Measurements from ENCODE around the gene CD300LD.
"Not testable (repeated sequence)": the region's sequence is repeated elsewhere in the genome, so short reads cannot be mapped to it uniquely, and the experiment has no call there.

Gene CD300LD

DNA sequence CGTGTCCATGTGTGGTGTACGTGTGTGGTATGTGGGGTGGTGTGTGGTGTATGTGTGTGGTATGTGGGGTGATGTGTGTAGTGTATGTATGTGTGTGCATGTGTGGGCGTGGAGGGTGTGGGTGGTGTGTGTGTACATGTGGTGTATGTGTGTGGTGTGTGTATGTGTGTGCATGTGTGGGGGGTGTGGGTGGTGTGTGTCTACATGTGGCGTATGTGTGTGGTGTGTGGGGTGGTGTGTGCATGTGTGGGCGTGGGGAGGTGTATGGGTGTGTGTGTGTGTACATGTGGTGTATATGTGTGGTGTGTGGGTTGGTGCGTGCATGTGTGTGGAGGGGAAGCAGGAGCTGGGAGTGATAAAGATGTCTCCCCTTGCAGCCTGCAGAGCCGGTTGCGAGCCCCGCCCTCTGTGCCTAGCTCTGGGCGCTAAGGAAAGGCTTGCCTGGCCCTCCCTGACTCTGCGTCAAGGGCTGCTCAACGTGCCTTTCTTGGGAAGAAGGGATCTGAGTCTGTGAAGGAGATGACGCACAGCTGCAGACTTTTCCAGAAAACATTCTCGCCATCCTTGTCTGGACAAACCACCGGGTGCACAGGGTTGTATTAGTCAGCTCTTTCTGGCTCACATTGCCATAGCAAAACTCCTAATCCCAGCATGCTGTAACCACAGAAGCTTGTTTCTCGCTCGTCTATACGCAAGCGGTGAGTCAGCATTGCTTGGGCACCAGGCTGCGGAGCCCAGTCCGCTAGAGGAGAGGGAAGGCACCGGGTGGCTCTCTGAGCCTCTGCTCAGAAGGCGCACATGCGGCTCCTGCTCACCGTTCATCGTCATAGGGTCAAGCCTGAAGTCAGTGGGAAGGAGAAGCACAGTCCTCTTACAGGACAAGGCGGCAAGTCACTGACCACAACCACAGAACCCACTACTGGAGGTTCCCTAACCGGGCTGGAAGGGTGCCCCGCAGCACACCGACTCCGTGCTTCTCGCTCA is 22.8 kb downstream of the CD300LD start:
- DNase-seq = peak; percentile 14

DNA sequence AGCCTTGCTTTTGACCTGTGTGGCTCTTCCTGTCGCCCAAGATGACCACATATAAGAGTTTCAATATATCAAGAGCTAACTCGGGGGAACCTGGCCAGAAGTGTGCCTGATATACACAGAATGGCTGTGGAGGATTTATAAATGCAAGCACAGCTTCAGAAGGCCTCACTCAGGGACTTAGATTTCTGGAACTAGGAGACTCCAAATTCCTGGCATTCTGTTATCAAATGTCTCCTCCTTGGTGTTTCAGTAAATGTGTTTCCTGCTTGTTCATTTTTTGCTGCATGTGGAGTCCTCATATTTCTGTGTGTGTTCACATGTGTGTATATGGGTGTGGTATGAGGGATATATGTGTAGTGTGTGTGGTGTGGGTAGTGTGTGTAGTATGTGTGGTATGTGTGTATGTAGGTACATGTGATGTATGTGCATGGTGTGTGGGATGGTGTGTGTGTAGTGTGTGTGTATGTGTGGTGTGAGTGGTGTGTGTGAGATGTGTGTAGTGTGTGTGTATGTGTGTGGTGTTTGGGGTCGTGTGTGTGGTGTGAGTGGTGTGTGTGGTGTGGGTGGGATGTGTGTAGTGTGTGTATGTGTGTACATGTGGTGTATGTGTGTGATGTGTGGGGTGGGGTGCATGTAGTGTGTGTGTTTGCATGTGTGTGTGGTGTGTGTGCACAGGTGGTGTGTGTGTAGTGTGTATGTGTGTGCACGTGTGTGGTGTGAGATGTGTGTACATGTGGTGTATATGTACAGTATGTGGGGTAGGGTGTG is 23.8 kb downstream of the CD300LD start:
- DNase-seq = no peak

DNA sequence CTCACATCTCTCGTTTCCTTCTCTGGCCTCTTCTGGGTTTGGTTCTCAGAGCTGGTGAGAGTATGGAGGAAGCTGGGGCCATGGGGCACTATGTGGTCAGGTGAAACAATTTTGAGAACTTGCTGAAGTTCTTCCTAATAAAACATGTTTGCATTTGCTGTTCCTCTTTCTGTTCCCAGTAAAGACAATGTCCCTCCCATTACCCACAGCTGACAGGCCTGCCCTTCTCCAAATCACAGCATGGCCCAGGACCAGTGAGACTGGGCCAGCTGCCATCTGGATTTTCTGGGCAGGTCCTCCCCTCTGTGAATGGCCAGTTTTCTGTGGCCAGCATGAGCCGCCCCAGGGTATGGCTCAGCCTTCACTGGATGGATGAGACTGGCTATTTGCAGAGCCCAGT is 24.7 kb downstream of the CD300LD start, which contains the start of gene CD300H:
Gene CD300H (minus strand): TSS at position 113 of the 400 bp plus-strand sequence.
- DNase-seq = no peak

DNA sequence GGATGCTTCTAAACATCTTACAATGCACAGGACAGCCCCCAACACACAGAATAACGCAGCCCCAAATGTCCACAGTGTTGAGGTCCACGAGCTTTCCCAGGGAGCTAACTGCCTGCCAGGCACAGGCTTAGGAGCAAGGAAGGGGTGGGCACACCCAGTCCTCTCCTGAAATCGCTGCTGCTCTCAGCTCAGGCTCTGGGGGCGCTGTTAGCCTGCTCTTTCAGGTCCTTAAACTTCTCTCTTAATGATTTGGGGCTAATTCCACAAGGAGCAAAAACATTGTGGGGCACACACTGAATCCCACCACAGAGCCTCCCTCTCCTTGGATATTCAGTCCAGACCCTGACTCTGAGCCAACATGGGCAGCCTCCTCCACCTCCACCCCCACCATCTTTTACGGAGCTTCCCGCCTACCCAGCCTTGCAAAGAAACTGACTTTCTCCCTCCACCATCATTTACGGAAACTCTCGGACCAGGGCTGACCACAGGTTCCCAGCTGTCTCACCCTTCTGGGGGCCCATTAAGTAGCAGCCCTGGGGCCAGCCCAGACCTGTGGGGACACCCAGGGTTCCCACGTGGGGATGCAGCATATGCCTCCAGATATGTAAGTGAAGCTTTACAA is 25.8 kb downstream of the CD300LD start:
- peak; percentile 17 for DNase-seq

DNA sequence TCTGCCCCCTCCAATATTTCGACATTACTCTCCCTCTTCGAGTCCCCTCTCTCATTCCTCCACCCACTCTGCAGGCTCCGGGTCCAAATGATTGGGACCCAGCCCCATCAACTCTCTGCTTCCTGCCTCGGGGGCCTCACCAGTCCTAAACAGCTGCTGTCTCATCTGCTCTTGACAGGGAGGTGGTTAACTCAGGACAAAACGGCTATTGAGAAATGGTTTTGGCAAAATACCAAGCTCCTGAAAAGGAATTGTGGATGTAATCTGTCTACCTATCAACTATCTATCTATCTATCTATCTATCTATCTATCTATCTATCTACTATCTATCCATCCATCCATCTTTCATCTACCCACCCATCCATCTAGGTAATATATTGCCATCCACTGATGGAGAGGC is 27.0 kb downstream of the CD300LD start:
- no peak for DNase-seq

DNA sequence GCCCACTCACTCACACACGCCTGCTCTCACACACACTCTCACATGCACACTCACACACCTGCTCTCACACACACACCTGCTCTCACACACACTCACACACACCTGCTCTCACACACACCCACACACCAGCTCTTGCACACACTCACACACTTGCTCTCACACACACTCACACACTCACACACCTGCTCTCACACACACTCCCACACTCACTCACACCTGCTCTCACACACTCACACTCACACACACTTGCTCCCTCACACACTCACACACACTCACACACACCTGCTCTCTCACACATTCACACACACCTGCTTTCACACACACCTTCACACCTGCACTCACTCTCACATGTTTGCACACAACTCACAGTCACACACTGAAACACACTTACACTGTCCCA is 28.7 kb downstream of the CD300LD start:
- DNase-seq = no peak

DNA sequence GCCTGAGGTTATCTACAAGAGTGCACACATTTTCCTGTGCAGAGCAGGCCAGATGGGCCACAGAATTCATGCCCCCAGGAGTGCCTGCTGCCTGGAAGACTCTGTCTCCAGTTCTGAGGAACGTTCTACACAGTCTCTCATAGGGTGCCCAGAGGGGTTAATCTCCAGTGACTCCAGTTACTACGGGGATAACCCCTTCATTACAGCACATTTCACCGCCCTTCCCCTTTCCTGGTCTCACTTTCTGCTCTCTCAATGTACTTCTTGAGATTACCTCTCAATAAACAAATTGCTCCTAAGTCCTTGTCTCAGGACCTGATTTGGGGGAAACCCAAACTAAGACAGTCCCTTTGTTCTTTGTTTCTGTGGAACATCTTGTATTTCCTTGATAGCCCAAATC is 30.5 kb downstream of the CD300LD start:
- no peak for DNase-seq

DNA sequence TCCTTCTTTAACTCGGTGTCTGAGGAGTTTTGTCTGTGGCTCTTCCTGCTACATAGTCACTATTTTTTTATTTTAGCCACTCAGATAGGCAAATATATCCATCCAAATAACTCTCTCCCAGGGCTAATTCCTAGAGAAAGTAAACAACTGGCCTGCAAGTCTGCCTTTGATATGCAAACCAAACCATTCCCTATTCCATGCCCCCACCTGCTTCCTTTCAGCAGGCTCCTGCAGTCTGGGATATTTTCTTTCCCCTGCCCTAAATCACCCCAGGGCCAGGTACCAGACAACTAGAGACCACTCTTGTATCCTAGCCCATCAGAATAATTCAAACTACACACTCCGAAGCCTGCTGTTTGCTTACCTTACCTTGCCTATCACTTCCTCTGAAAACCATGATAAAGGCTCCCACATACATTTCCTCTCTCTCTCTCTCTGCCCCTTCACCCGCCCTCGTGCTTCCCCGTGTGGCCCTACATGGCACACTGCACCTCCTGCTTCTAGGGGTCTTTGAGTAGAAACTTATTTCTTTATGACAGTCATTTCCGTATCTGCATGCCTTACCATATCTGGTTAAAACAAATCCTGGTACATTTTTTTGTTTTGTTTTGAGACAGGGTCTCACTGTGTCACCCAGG is 33.1 kb downstream of the CD300LD start:
- DNase-seq = no peak

DNA sequence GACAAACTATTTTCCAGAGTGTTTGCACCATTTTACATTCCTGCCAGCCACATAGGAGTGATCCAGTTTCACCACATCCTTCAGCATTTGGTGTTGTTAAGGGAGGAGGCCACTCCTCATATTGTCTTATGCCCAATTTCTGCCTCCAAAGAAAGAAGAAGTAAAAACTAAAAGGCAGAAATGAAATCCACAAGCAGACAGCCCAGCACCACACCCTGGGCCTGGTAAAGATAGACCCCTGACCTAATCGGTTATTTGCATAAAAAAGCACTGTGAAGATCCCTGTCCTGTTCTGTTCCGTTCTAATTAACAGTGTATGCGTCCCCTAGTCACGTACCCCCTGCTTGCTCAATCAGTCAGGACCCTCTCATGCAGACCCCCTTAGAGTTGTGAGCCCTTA is 33.7 kb downstream of the CD300LD start:
- DNase-seq = not testable (repeated sequence)

DNA sequence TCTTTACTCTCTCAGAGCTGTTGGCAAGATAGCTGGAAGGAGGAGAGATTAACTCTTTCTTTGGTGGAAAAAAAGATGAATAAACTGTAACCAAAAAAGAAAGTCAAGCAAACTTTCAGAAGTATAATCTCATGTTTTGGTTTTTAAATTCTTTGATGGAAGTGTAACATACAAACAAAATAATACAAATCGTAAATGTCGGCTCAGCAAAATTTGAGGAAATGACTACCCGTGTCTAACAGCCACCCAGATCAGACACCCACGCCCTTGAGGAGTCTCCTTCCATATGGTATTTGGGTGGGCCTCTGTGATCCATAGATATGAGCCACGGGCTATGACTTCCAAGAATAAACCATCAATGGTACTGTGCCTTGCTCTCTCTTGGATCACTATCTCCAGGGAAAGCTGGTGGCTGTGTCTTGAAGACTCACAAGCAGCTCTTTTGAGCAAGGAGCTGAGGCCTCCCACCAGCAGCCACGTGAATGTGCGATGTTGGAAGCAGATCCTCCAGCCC is 36.6 kb downstream of the CD300LD start:
- DNase-seq = no peak

DNA sequence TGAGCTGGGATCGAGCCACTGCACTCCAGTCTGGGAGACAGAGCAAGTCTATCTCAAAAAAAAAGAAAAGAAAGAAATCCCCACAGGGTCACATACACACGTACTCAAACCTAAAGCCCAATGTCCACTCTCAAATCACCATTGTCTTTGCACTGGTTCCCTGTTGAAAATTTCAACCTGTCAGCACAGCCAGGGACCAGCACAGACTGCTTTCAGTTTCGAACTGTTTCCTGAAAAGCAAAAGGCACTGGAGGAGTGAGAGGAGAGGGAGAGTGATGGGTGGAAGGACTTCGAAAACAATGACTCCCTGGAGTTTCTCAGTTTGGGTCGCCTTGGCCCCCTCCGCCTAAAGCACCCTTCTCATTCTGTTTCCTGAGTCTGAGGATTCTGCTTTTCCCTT is 37.2 kb downstream of the CD300LD start:
- DNase-seq = no peak

DNA sequence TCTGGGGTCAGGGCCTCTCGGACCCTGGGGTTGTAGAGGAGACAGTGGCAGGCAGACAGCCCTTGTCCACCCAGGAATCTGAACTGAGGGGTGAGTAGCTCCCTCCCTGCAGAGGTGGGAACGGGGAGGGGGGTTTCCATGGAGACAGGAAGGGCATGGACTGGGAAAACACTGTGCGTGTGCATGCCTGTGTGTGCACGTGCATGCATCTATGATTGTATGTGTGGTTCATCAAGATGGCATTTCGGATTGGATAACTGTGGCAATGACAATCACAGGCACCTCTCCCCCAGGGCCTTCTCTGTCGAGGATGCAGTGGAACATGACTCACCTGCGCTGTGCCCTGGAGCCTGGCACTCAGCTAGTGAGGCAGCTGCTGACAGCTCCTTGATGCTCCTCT is 40.0 kb downstream of the CD300LD start:
- no peak for DNase-seq

DNA sequence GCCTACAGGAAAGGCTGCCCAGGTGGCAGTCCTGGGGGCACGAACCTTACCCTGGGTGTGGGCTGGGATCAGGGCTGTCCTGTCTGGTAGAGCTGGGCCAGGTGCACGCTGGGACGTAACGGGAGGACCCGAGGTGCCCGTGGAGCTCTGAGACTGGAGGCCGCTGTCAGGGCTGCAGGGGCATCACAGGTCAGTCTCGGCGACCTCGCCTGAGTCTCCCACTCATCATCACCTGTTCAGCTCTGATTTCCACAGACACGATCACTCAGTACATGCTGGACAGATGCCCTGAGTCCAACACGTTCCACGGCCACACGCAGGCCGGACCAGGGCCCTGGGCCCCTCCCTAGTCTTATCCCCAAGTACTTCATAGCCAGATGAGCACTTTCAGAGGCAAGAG is 41.5 kb downstream of the CD300LD start:
- DNase-seq = no peak

DNA sequence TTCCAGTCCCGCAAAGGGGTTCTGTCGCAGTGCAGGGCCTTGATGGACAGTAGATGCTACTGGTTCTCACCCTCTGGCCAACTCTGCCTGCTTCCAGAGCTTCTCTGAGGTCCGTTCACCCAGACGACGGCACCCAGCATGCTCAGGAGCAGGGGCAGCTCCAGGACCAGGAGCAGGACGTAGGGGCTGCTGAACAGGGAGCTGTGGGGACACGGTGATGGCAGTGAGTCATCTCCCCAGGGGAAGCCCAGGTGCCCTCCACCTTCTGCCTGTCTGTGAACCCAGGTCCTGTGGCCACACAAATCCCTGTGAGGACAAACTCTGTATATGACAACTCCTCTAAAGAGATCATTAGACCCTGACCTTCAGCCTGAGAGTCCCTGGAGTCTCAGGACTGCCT is 42.7 kb downstream of the CD300LD start:
- no peak for DNase-seq

DNA sequence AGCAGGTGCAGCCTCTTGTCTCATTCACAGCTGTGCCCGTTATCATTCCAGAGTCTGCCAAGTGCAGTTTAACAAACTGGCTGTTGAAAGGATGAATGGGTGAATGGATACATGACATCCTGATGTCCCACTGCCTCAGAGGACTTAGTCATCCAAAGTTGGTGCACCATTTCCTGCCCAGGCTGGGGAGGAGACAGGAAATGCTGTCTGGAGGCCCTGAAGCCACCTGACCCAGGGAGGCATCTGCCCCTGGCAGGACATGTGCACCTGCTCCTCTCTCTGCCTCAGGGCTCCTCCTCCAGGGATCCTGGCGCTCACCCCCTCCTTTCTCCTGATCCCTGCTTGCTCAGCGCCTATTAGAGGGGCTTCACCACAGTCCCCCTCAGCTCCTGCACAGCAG is 44.3 kb downstream of the CD300LD start:
- DNase-seq = no peak

DNA sequence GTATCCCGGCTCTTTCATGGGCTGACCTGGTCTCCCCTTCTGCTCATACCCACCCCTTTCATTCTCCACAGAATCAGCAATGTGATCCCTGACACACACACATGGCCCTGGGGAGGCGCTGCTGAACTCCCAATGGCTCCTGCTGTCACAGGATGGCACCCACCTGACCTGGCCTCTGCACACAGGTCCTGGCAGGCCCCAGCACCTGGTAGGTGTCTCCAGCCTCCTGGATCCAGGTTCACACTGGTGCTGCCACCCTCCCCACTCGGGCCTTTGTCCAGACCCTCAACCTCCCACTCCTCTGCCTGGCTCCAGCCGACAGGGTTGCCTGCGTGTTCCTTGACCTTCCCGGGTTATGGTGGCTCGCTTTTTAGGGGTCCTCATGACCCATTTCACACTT is 44.8 kb downstream of the CD300LD start:
- DNase-seq = no peak

DNA sequence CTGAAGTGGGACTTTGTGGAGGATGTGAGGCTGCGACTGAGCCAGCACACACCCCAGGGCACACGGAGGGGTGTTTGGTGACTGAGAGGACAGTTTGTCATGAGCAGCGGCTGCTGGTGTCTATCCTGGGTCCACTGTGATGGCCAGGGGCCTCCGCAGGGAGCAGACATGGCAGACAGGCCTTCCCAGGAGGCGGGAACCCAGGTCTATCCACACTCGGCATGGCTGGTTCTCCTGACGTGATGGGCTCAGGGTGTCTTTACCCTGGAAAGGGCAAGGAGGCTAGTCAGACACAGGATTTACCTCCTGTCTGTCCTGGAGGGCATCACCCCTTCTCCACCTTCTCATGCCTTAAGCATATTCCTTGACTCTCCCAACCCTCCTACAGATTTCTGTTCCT is 45.5 kb downstream of the CD300LD start:
- DNase-seq = no peak

DNA sequence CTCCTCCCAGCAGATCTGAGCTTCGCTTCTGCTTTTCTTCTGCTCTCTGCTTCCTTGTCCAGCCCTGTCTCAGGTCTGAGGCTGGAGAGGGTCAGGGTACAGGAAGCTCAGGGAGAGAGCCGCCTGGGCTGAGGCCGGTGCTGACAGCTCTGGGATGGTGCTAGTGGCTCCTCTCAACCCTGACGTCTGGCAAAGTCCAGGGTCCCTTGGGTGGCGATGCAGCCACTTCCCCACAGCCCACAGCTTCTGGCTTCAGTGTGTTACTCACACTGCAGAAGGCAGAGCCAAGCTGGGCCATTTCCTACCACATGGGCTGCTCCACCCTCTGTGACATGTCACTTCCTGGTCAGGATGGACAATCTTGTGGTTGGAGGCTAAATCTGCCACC is 46.2 kb downstream of the CD300LD start, which contains the start of gene CD300C:
Gene CD300C (minus strand): TSS at position 273 of the 388 bp plus-strand sequence. CDS start 333 bp downstream, outside the sequence.
- DNase-seq = peak; percentile 17

DNA sequence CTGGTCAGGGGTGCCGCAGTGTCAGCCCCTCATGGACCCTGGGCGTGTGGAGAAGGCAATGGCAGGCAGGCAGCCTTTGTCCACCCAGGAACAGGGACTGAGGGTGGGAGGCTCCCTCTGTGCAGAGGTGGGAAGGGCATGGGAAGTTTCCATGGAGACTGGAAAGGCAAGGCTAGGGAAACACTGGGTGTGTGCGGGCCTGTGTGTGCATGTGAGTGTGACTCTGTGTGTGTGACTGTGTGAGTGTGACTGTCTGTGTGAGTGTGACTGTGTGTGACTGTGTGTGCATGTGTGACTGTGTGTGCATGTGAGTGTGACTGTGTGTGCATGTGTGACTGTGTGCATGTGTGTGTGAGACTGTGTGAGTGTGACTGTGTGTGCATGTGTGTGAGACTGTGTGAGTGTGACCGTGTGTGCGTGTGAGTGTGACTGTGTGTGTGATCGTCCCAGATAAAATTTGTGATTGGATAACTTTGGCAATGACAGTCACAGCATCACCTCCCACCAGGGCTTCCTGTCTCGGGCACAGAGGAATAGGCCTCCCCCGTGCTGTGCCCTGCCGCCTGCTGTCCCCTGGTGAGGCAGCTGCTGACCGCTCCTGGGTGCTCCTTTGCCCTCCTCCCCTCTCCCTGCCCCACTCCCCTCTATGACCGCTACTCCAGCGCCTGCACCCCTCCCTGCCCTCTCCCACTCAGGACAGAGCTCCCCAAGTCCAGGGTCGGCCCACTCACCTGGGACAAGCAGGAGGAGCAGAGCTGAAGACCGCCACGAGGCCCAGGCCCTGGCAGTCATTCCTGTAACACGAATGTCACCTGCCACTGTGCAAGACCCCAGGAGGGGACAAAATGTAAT is 46.9 kb downstream of the CD300LD start:
- DNase-seq = no peak

DNA sequence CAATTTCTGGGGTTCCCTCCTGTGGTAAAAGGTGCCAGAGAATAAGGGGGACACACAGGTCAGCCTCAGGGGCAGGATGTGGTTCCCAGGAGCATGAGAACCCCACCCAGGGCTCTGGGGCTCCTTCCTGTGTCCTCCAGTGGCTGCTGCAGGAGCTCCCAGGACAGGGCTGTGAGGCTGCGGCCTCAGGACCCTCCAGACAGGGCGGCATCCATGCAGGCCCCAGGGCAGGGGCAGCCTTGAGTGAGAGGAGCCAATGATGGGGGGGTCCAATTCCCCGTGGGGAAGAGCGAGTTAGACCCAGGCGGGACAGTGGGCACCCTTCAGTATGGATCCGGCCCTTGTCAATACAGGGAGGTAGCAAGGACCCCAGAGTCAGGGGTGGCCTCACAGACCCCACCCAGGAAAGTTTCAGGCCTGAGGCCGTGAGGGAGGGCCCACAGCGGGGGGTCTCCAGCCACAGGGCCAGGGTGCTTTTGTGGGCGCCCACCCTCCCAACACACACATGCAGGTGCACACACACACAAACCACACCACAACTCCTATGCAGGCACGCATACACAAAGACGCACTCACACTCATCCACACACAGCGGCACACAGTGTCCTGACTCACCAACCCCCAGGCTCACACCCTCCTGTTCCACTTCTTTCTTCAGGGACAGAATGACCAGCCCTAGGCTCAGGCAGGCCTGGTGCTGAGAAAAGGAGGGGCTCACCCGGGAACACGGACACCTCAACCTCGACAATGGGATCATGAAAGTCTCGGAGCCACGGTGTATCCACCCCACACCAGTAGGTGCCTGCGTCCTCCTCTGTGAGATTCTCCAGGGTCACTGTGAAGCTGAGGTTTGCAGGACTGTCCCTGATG is 48.0 kb downstream of the CD300LD start:
- no peak for DNase-seq

DNA sequence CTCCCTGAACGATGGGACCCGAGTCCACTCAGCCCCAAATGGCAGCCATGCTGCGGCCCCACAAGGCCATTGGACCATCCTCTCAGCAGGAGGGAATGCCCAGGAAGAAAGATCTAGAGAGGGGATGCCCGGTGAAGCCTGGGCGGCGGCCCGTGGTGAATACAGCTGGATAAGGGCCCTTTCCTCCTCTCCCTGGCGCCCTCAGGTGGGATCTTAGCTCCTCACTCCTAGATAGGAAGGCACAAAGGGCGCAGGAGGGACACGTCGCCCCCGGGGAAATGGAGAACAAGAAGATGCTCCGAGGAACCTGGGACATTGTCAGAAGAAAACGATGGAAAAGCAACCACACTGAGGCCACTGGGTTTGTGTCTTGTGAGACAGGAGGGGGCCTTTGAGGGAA is 48.7 kb downstream of the CD300LD start:
- no peak for DNase-seq
